AG09309 (cell line): ENCODE data around the gene EPHA2.

Source experiments
- DNase-seq: peaks from one replicate; pipeline ENCODE4 v3.0.0-alpha.2; 2010; ENCODE audit warnings: low read depth
- H3K4me3 ChIP-seq: 2 replicates; pipeline ENCODE4 v1.5.1; 2011; ENCODE audit warnings: mild to moderate bottlenecking, low read depth, low read length, moderate library complexity; ENCODE audit not compliant: control insufficient read depth
- TF ChIP-seq, protein P1 (sequence below): IDR thresholded peaks from 2 replicates; pipeline ENCODE4 v1.5.1; 2011; ENCODE audit warnings: mild to moderate bottlenecking, low read depth, low read length, inconsistent platforms; ENCODE audit not compliant: insufficient read depth, control insufficient read depth; ENCODE audit errors: missing control alignments

The EPHA2 gene

DNA sequence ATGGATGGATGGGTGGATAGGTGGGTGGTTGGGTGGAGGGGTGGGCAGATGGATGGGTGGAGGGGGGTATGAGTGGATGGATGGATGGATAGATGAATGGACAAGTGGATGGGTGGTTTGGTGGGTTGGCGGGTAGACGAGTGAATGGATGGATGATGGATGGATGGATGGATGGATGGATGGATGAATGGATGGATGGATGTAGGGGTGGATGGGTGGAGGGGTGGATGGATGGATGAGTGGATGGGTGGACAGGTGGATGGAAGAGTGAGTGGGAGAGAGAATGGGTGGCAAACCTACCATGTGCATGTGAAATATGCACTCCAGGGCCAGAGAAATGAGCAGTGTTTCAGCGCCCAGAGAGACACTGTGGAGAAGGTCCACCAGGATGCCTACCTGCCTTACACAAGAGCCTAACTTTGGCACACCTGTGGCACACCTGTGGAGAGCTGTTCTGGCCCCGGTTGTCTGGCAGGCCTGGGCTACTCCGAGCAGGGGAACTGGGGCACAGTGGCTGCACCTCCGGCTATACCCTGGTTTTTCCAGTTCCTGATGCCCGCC lies 12.8 kb downstream of the EPHA2 start:
- DNase-seq: no peak
- no peak overlapping the region for H3K4me3 ChIP-seq
- TF ChIP-seq, protein P1, sequence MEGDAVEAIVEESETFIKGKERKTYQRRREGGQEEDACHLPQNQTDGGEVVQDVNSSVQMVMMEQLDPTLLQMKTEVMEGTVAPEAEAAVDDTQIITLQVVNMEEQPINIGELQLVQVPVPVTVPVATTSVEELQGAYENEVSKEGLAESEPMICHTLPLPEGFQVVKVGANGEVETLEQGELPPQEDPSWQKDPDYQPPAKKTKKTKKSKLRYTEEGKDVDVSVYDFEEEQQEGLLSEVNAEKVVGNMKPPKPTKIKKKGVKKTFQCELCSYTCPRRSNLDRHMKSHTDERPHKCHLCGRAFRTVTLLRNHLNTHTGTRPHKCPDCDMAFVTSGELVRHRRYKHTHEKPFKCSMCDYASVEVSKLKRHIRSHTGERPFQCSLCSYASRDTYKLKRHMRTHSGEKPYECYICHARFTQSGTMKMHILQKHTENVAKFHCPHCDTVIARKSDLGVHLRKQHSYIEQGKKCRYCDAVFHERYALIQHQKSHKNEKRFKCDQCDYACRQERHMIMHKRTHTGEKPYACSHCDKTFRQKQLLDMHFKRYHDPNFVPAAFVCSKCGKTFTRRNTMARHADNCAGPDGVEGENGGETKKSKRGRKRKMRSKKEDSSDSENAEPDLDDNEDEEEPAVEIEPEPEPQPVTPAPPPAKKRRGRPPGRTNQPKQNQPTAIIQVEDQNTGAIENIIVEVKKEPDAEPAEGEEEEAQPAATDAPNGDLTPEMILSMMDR: no peak

DNA sequence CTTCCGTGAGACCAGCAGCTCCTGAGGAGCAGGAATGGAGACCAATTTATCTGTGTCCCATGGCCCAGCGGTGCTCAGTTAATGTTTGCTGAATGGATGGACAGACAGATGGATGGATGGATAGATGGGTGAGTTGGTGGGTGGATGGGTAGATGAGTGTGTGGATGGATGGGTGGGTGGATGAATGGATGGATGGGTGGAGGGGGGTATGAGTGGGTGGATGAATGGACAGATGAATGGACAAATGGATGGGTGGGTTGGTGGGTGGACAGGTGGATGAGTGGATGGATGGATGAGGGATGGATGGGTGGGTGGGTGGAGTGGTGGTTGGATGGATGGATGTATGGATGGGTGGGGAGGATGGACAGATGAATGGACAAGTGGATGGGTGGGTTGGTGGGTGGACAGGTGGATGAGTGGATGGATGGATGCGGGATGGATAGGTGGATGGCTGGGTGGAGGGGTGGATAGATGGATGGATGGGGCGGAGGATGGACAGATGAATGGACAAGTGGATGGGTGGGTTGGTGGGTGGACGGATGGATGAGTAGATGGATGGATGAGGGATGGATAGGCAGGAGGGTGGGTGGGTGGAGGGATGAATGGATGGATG lies 13.4 kb downstream of the EPHA2 start:
- TF ChIP-seq, protein P1: no peak
- no peak overlapping the region for H3K4me3 ChIP-seq
- DNase-seq: no peak

DNA sequence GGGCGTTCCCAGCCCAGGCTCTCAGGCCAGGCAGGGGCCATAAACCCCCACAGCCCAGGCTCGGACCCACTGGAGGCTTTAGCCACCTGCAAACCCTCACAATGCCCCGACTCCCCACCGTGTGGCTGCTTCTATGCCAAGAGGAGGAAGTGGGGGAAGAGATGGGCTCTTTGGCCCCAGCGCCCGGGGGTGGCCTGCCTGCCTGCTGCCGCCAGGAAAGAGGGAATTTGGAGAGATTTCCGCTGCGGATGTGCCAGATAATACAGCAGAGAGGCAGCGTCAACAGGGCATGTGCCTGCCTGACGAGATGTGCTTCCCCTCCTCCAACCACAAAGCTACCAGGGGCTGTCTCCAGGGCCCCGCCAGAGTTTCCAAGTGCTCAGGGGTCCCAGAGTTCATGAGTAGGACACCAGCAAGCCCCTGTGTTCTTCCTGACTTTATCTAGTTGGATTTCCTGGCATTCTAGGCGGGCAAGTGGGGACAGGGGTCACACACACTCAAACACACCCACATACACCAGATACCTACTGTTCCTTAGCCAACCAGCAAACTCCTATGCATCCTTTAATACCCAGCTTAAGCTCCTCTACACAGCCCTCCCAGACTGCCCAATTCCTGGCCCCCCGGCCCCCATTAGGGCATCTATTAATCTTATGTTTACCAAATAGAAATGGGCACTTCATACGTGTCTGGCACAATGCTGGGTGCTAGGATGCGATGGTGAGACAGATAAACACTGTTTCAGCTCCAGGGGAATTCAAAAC lies 14.1 kb downstream of the EPHA2 start:
- no peak for DNase-seq
- TF ChIP-seq, protein P1: no peak
- no peak overlapping the region for H3K4me3 ChIP-seq

DNA sequence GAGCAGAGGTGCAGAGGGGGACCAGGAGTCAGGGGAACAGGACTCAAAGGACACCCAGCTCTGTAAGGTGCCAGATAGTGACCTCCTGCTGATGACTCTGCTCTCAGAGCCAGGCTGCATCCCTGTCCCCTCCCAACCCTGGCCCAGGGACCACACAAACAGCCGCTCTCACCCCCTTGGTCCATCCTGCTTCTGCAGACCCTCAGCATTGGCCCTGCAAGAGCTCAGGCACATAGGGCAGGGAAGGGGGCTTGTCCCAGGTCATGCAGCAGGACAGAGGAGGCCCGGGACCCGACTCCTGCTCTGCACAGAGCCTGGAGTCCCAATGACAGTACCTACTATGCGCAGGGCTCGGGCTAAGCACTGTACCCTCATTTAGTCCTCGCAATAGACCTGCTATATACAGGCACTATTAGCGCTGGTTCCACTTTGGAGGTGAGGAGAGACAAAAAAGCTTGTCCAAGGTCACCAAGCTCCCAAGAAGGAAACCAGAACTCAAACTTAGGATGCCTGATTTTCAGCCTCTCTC lies 15.7 kb downstream of the EPHA2 start:
- H3K4me3 ChIP-seq: no peak overlapping the region
- TF ChIP-seq, protein P1: no peak
- DNase-seq: no peak

DNA sequence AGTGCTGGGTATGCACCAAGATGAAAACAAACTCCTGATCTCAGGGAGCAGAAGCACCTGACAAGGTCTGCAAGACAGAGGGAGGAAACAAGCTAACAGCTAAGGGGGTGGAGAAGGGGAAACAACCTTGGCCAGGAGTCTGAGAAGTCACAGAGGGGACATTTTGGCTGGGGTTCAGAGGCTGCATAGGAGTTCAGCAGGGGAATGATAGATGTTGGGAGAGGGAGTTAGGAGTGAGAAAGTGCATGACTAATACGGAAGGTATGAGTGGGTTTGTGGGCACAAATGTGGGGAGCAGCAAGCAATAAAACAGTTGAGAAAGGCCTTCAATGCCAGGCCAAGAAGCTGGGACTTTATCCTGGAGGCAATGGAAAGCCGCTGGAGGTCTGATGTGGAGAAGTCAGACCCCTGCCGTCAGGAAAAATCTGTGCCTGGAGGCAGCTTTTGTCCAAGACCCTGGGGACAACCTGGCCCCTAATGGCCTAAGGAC lies 16.4 kb downstream of the EPHA2 start:
- DNase-seq: peak; percentile 87
- no peak overlapping the region for H3K4me3 ChIP-seq
- TF ChIP-seq, protein P1: peak; percentile 15

DNA sequence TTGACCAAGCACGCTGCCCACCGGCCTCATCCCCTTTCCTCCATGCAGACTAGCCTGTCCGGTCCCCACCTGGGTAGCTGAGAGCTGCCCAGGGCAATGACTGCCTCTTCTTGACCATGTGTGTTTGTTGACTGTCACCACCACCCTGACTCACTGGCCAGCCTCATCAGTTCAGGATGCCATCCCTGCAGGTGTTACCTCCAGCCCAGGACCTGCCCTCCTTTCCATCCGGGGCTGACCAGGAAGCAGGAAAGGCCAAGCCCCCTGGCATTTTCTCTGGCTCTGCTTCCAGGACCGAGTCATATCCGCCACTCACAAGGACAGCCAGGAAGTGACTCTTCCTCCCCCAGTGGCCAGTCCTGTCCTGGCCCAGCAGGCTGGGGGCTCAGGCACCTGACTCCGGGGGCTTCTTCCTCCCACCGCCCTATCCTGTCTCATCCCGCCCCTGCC lies 17.1 kb downstream of the EPHA2 start:
- H3K4me3 ChIP-seq: no peak overlapping the region
- TF ChIP-seq, protein P1: no peak
- no peak for DNase-seq
